ENCODE data around the gene SLC46A2. TPM values are rescaled to one million over a fixed set of nuclear protein-coding genes. Genes with fewer than 3 reads are reported as not detected.

The SLC46A2 gene, protein sequence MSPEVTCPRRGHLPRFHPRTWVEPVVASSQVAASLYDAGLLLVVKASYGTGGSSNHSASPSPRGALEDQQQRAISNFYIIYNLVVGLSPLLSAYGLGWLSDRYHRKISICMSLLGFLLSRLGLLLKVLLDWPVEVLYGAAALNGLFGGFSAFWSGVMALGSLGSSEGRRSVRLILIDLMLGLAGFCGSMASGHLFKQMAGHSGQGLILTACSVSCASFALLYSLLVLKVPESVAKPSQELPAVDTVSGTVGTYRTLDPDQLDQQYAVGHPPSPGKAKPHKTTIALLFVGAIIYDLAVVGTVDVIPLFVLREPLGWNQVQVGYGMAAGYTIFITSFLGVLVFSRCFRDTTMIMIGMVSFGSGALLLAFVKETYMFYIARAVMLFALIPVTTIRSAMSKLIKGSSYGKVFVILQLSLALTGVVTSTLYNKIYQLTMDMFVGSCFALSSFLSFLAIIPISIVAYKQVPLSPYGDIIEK
- total RNA-seq: under 1 TPM in 1 of 2 donors, not detected in 1; 0.78 TPM

DNA sequence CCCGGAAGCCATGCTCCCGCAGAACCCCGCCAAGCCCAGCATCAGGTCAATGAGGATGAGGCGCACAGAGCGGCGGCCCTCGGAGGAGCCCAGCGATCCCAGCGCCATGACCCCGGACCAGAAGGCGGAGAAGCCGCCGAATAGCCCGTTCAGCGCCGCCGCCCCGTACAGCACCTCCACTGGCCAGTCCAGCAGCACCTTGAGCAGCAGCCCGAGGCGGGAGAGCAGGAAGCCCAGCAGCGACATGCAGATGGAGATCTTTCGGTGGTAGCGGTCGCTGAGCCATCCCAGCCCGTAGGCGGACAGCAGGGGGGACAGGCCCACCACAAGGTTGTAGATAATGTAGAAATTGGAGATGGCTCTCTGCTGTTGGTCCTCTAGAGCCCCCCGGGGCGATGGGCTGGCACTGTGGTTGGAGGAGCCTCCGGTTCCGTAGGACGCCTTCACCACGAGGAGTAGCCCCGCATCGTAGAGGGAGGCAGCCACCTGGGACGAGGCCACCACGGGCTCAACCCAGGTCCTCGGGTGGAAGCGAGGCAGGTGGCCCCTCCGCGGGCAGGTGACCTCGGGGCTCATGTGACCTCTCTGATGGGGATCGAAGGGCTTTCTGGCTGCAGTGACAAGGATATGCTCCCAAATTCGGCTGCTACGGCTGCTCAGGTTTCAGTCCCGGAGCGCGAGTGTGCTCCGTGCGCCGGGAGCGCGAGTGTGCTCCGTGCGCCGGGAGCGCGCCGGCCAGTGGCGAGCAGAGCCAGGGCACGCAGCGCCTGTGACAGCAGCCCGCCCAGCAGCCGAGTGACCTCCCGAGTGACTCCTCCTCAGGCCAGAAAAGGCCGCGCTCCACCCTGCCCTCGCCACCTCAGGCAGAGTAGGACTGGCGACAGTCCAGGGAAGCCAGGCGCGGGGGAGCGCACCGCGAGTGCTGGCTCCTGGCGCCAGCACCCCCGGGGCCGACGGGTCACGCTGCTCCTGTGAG lies at the start of gene SLC46A2:
TSS of gene SLC46A2 (minus strand) at position 771 of the 976 bp plus-strand sequence. CDS start at position 576, 195 bp downstream.
- WGBS, 2 donors: 9 to 18% methylated on average over 22 to 76 of the region's 78 CpGs
- Histone ChIP-seq H3K27me3 (peaks cover 0 to 11% of the 10 kb centered on the region in 2 donors), H3K4me1 (peaks cover 12% of the 10 kb centered on the region), H3K9me3 (no peaks in the 10 kb centered on the region), H3K36me3 (replicated peaks in 1 of 2; ENCODE audit: insufficient read depth in 1 of 2, low read depth in 2 of 2) (no peaks in the 10 kb centered on the region), H3K27ac (no peak within 1 kb of the TSS), H3K4me3 (no peak within 1 kb of the TSS)
- peak; percentile 9 for ATAC-seq
- DNase-seq: peak in 3 of 4 donors; percentile 19 to 23 (median 20)
- intact Hi-C loops (cut with DNase I): no loop called here
- peak in 1 of 3 donors; percentile 13 for TF ChIP-seq POLR2A (IDR thresholded peaks at IDR 0.05)
- TF ChIP-seq, protein P1, sequence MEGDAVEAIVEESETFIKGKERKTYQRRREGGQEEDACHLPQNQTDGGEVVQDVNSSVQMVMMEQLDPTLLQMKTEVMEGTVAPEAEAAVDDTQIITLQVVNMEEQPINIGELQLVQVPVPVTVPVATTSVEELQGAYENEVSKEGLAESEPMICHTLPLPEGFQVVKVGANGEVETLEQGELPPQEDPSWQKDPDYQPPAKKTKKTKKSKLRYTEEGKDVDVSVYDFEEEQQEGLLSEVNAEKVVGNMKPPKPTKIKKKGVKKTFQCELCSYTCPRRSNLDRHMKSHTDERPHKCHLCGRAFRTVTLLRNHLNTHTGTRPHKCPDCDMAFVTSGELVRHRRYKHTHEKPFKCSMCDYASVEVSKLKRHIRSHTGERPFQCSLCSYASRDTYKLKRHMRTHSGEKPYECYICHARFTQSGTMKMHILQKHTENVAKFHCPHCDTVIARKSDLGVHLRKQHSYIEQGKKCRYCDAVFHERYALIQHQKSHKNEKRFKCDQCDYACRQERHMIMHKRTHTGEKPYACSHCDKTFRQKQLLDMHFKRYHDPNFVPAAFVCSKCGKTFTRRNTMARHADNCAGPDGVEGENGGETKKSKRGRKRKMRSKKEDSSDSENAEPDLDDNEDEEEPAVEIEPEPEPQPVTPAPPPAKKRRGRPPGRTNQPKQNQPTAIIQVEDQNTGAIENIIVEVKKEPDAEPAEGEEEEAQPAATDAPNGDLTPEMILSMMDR (IDR thresholded peaks at IDR 0.05): no peak

DNA sequence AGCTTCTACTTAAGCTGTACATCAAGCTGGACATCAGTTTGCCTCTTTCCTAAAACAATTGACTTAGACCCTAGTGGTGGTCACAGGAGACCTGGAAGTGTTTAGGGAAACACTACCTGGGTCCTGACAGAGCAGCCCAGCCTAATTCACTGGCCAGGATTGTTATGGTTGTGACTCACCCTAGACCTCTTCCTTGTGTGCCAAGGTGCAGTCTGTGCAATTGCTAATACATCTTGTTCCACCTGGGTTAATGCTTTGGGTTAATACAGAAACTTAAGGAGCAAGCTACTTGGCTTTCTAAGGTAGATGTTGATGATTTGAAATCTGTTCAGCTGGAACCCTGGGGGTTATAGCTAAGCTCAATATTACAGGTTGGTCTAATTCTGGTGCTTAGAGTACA lies 48.7 kb upstream of the SLC46A2 start:
- no peaks in the 10 kb centered on the region for H3K27me3 ChIP-seq
- TF ChIP-seq, protein P1 (IDR thresholded peaks at IDR 0.05): no peak
- TF ChIP-seq POLR2A (IDR thresholded peaks at IDR 0.05): no peak
- H3K4me3 ChIP-seq: no peak overlapping the region
- ATAC-seq (no peak), DNase-seq (no peak)
- H3K9me3 ChIP-seq: no peaks in the 10 kb centered on the region
- H3K27ac ChIP-seq: no peak overlapping the region
- H3K36me3 ChIP-seq (replicated peaks in 1 of 2; ENCODE audit: insufficient read depth in 1 of 2, low read depth in 2 of 2): no peaks in the 10 kb centered on the region
- no peaks in the 10 kb centered on the region for H3K4me1 ChIP-seq
- intact Hi-C loops (cut with DNase I): no loop called here

DNA sequence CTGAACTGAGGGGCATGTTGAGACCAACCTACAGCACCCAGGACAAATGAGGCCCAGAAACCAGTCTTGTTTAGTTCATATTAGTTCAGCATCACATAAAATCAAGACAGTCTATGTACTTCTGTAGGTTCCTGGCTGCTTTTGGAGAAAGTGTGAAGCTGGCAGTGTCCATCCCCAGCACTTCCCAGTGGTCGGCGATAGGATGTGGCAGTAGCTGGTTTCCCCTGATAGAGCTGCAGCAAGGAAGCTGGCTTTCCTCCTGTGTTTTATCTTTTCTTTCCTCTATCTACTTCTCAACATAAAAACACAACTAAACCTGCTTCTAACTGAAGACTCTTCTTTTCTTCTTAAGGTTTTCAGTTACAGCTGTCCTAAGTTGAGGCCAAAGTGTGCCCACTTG lies 43.0 kb upstream of the SLC46A2 start:
- Histone ChIP-seq H3K4me1 (no peaks in the 10 kb centered on the region), H3K9me3 (no peaks in the 10 kb centered on the region), H3K4me3 (no peak overlapping the region), H3K27ac (no peak overlapping the region), H3K27me3 (no peaks in the 10 kb centered on the region), H3K36me3 (replicated peaks in 1 of 2; ENCODE audit: insufficient read depth in 1 of 2, low read depth in 2 of 2) (no peaks in the 10 kb centered on the region)
- TF ChIP-seq, protein P1 (IDR thresholded peaks at IDR 0.05): no peak
- no peak for TF ChIP-seq POLR2A (IDR thresholded peaks at IDR 0.05)
- DNase-seq (no peak), ATAC-seq (no peak)
- intact Hi-C loops (cut with DNase I): no loop called here
- WGBS, 2 donors: 62 to 77% methylated on average over 2 of the region's 2 CpGs

DNA sequence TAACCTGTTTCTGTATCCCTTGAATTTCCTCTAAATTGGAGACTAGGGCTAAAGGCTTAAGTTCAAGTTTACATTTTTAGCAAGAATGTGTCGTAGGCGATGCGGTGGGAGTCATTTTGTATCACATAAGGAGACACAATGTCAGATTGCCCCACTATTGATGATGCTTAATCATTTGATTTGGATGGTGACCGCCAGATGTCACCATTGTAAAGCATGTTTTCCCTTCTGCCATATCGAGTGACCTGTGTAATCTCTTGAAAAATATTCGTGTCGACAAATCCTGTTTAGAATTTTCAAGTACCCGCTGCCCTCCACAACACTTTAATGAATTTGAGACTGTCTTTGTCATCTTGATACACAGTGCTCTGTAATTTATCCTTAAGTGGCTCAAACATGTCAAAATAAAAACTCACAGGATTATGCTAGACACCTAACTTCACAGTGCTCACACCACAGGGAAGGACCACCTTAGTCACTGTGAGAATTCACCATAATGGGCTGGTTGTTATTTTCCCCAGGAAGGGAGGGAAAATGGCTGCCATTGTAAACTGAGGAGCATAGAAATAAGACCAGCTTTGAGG lies 34.5 kb upstream of the SLC46A2 start:
- TF ChIP-seq POLR2A (IDR thresholded peaks at IDR 0.05): no peak
- TF ChIP-seq, protein P1 (IDR thresholded peaks at IDR 0.05): peak; percentile 13 to 64 (median 33)
- Histone ChIP-seq H3K27ac (no peak overlapping the region), H3K4me1 (no peaks in the 10 kb centered on the region), H3K4me3 (no peak overlapping the region), H3K9me3 (no peaks in the 10 kb centered on the region), H3K36me3 (replicated peaks in 1 of 2; ENCODE audit: insufficient read depth in 1 of 2, low read depth in 2 of 2) (no peaks in the 10 kb centered on the region), H3K27me3 (no peaks in the 10 kb centered on the region)
- intact Hi-C loops (cut with DNase I): no loop called here
- WGBS, 2 donors: 11% methylated on average over 8 of the region's 8 CpGs
- DNase-seq (peak in 3 of 4 donors; percentile 16 to 32 (median 22)), ATAC-seq (no peak)
